Amniotic epithelial cell (primary cell): ENCODE data around the gene MKS1.

Experiments used
- DNase-seq: peaks from one replicate; pipeline ENCODE4 v3.0.0-alpha.2; 2010; ENCODE audit warnings: low read depth

The MKS1 gene

DNA sequence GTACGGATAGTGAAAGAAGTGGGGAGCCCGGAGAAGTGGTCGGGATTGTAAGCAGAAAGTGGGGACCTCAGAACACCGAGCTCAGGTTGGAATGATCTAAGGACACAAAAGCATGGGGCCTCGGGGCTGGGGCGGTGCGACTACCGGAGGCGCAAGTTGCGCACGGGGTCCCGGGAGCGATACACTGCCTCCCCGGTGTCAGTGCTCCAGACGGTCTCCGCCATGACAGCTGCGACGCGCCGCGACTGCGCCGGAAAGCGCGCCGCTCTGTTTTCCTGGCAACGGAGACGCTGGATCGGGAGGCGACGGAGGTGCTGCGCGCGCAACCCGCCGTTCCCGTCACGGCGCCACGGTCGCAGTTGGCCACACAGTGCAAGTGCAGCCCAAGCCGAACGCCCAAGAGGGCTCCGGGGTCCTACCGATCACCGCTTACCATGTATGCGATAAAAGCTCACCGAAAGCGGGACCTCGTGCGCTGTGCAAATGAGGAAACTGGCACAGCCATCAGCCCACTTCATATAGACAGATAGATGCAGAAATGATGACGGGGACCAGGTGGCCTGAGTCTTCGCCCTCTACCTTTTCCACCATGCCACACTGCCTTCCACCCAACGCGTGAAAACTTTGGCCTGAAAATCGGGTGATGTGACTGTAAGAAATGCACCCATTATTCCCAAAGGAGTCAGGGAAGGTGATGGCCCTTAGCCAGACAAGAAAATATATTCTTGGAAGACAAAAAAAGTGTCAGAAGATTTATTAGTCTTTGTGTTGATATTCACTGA is at the start of gene MKS1:
TSS of gene MKS1 (minus strand) at position 249 of the 782 bp plus-strand sequence. CDS start at position 224, 25 bp downstream.
- peak; percentile 76 for DNase-seq

DNA sequence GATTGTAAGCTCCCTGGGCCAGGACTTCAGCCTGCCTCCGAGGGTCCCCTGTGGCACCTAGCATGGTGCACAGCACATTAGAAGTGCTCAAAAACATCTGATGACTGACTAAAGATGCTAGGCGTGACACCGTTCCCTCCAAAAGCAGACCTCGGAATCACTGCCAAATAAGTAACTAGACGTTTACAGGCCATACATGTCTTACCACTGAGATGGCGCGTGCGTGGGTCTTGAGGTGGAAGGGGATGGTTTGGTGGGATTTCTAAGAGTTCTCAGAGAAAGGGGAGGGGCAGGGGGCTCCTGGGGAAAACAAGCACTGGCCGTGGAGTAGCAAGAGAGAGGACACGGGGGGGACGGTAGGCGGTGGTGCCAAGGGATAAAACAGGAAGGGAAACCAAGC is 49.3 kb upstream of the MKS1 start:
- no peak for DNase-seq

DNA sequence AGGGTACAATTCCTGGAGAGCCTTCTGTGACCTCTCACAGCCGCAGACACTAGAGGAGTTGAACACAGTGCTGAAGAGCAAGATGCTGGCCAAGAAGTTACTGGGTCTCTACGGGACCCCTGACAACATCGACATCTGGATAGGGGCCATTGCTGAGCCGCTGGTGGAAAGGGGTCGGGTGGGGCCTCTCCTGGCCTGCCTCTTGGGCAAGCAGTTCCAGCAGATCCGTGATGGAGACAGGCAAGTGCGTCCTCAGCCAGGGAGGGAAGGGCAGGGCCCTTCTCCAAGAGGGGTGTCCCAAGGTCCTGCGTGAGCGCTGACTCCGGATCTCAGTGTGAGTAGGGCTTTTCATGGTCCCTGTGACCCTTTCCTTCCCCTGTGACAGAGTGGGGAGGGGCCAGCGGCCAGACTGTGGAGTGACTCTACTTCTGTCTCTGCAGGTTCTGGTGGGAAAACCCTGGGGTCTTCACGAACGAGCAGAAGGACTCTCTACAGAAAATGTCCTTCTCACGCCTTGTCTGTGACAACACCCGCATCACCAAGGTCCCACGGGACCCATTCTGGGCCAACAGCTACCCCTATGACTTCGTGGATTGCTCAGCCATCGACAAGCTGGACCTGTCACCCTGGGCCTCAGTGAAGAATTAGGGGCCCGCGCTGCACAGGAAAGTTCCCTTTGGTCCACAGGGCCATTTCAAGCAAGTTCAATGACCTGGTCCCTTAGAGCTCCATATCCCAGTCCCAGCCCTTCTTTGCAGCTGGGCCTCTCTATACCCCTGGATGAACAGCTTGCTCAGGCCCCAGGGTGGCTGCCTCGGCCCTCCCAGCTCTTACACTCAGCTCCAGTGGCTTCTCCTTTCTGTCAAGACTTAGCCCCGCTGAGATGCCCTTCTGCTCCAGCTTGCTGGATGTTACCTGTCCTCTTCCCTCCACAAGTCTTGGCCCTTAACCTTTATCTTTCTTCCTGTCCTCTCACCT is 48.6 kb upstream of the MKS1 start:
- no peak for DNase-seq

DNA sequence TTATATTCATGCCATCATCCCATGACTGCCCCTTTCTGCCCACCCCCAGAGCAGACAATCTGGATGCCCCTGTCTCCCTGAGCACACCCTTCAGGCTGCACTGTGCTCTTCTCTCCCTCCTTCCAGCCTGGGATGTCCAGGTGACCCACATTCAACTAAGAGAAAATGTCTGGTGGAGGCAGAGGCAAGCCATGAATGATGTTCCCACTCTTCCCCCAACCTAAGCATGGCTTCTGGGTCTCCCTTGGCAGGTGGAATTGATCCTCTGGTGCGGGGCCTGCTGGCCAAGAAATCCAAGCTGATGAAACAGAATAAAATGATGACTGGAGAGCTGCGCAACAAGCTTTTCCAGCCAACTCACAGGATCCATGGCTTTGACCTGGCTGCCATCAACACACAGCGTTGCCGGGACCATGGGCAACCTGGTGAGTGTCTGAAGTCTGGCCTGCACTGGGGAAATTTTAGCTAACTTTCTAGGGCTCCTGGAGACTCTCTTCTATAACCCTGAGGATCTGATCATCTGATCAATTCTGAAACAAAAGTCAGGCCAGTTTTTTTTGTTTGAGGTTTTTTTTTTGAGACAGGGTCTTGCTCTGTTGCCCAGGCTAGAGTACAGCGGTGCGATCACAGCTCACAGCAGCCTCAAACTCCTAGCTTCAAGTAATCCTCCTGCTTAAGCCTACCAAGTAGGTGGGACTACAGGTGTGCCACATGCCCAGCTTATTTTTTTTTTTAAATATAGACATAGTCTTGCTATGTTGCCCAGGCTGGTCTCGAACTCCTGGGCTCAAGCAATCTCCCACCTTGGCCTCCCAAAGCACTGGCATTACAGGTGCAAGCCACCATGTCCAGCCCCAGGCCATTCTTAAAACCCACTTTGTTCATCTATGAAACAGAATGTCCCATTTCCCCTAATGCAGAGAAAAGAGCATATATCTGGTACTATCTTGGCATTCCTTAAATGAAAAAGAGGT is 47.1 kb upstream of the MKS1 start:
- no peak for DNase-seq

- DNase-seq: peak; percentile 18
Measured at GRCh38 chr17:58265271-58265670, 46.2 kb upstream of the MKS1 start.

GRCh38 chr17:58264407-58265103 is 45.5 kb upstream of the MKS1 start:
- no peak for DNase-seq

- DNase-seq: no peak
Measured at GRCh38 chr17:58263773-58264172, 44.7 kb upstream of the MKS1 start.

DNA sequence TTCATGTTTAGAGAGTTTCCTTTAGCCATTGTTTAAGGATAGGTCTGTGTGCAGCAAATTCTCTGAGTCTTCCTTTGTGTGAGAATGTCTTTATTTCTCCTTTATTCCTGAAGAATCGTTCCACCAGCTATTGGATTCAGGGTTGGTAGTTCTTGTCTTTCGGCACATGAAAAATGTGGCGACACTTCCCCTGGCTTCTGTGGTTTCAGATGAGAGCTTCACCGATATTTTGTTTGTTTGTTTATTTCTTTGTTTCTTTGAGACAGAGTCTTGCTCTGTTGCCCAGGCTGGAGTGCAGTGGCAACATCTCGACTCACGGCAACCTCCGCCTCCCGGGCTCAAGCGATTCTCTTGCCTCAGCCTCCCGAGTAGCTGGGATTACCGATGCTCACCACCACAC is 43.1 kb upstream of the MKS1 start:
- DNase-seq: no peak

- no peak for DNase-seq
Measured at GRCh38 chr17:58254803-58255202, 35.7 kb upstream of the MKS1 start.

GRCh38 chr17:58253082-58253481 is 34.0 kb upstream of the MKS1 start:
- no peak for DNase-seq

DNA sequence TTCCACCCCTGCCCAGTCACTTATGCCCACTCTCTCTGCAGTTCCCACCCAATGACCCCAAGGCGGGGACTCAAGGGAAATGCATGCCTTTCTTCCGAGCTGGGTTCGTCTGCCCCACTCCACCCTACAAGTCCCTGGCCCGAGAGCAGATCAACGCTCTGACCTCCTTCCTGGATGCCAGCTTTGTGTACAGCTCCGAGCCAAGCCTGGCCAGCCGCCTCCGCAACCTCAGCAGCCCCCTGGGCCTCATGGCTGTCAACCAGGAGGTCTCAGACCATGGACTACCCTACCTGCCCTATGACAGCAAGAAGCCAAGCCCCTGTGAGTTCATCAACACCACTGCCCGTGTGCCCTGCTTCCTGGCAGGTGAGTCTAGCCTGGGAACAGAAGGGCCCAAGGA is 33.1 kb upstream of the MKS1 start:
- DNase-seq: no peak

DNA sequence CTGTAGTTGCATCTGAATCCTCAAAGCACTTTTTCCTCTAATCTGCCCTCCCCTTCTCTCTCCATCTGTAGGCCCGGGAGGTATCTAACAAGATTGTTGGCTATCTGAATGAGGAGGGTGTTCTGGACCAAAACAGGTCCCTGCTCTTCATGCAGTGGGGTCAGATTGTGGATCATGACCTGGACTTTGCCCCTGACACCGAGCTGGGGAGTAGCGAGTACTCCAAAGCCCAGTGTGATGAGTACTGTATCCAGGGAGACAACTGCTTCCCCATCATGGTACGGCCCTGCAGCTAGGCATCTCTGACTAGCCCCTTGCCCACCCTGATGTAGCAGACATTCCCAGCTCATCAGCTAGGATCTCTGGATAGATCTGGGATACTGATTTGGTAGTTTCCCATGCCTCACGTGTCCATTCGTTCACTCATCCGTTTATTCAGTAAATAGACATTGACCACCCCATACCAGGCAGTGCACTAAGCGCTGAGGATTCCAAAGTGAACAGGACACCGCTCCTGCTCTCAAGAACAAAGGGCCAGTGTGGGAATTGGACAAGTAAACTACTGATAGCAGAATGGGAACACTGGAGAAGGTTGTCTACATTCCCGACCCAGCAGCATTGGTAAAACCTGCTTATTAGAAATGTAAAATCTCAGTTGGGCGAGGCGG is 31.4 kb upstream of the MKS1 start:
- DNase-seq: no peak

DNA sequence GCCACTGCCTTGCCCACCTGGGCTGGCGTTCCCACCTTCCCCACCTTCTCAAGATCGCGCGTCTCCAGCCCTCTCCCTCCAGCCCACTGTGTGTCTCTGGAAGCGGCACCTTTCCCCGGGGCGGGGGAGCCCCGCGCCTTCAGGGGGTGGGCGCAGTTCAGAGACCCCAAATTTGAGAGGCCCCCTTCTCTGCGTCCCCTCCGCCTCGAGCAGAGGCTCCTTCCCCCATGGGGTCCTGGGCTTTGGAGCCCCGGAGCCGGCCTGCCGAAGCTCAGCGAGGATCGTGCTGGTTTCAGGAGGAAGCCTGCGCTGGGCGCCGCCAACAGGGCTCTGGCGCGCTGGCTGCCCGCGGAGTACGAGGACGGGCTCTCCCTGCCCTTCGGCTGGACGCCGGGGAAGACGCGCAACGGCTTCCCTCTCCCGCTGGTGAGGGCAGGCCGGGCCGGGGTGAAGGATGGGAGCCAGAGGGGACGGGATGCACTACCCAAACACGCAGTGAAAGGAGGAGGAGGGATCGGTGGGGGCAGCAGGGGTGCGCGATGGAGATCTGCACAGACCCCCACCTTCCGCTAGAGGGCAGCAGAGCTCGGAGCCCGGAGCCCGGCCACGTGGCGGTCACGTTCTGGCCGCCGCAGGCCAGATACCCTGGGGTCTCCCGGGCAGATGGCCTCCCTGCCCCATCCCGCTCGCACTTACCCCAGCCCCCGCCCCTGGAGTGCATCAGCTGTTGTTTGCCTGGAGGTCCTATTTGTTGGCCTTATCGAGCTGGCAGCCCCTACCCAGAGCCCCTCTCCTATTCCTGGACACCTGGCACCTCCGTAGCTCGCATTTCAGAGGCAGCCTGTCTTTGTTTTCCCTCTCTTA is 30.4 kb upstream of the MKS1 start:
- DNase-seq: peak; percentile 5

DNA sequence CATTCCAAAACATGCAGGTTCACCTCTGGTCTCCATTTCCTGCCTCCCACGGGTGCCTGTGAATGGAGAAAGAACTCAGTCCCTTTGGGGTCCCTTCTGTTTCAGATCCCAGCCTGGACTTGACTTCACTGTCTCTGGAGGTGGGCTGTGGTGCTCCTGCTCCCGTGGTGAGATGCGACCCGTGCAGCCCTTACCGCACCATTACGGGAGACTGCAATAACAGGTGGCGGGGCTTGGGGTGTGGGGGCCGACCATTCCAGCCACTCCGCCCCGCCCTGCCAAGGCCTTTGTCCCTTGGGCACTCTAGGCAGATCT is 29.9 kb upstream of the MKS1 start:
- no peak for DNase-seq

DNA sequence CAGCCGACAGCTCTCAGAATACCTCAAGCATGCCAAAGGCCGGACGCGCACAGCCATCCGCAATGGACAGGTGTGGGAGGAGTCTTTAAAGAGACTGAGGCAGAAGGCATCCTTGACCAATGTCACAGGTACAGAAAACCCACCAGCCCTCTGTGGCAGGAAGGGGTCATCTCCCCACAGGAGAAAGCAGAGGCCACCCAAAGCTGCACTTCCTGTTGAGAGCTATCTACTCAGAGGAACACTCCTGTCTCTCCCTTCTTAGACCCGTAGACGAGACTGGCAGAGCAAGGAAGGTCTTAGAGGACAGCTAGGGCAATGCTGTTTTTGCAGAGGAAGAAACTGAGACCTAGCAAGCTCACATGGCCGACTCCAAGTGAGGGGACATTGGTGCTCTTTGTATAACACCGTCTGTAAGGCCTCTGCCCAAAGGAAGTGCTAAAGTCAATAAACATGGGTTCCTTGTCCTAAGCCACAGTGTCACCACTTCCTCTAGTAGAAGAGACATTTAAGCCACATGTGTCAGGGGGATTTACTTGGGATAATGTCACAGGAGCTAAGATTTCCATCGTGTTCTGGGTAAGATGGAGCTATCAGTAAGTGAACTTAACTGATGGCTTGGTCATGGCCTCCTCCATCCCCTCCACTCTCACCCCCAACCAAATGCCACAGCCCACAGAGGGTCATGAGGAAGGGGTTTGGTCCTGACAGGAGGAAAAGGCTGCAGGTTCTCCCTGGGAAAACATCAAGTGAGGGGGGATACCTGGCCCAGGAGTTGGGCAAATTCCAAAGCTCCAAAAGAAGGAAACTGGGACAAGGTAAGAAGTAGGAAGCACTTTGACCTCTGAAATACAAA is 28.7 kb upstream of the MKS1 start:
- DNase-seq: no peak

DNA sequence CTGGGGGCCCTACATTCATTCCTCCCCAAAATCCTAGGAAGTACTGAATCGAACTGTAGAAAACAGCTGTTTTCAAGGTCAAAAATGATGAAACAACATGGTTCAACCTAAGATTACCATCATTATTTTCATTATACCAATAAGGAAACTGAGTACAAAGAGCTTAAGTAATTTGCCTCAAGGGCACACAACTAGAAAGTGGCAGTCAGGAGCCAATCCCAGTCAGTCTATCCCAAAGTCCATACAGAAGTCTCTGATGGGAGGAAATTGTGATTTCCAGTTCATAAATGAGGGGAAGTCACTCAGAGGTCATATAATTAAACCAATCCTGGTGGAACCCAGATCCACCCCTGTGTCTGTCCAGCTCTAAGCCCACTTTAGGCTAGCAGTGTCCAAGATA is 27.7 kb upstream of the MKS1 start:
- DNase-seq: no peak

DNA sequence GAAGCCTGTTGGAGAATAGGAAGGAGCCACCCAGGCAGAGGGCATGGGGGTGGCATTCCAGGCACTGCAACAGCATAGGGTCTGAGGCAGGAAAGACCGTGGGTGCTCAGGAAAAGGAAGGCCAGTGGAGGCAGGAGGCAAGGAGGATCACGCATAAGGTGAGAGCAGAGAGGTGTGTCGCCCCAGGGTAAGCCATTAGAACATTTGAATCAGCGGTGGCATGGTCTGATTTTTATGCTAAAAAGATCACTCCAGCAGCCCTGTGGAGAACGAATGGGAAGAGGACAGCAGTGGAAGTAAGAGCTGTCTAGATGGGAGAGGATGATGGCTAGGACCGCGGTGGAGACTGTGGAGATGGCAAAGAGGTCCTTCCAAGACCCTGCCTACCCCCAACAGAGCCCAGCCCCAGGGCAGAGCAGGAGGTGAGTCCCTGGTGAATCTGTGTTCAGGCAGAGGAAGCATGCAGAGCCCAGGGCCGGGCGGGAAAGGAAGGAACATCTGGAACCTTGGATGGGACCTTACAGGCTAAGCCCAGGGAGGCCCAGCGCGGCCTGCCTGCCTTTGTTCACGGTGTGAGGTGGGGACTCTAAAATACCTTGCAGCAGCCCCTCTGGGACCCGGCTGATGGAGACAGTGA is 27.2 kb upstream of the MKS1 start:
- DNase-seq: no peak

DNA sequence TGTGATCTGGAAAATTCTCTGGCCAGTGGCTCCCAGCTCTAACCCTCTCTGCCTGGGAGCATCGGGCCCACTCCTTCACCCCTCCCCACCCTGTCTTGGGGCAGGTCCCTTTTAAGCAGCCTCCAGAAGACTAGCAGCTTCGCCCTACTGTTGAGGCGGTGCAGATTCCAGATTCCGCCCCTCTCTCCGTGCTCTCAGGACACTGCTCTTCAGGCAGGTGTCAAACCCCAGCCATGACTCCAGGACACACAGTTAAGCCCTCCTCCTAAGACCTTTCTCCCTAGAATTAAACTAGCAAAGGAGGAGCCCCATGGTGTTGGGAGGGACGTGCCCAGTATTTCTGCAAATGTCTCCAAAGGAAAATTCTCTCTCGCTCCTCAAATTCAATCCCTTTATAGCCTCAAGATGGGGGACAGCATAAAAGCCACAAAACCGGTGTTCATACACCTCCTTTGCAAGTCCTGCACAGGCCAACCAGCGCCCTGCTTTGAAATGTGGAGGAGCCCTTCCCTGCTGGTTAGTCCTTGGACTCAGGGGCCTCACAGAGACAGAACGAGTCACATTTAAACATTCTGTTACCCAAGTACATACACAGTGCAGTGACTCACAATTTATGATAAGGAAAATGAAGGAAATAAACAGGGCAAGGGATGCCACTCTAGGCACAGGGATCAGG is 26.5 kb upstream of the MKS1 start:
- peak; percentile 37 for DNase-seq
